Parathyroid adenoma (tissue), 2 donors: ENCODE data around the gene ASPSCR1.

Source experiments
- H2AFZ ChIP-seq: fragments of 300-600 bp; sonication (generic); one replicate; pipeline ENCODE4 v1.7.0; 2017; ENCODE audit warnings: antibody characterized with exemption, mild to moderate bottlenecking
- H3K27ac ChIP-seq: fragments of 300-600 bp; sonication (generic); one replicate; pipeline ENCODE4 v1.7.0; 2017
- H3K27me3 ChIP-seq: fragments of 300-600 bp; sonication (generic); one replicate; pipeline ENCODE4 v1.7.0; 2017; ENCODE audit warnings: low read length; ENCODE audit not compliant: control insufficient read depth, insufficient read depth
- H3K36me3 ChIP-seq: fragments of 300-600 bp; sonication (generic); one replicate; pipeline ENCODE4 v1.7.0; 2017; ENCODE audit warnings: low read length; ENCODE audit not compliant: control insufficient read depth, insufficient read depth
- H3K4me1 ChIP-seq: fragments of 300-600 bp; sonication (generic); one replicate; pipeline ENCODE4 v1.7.0; 2017; ENCODE audit warnings: control low read depth
- H3K4me2 ChIP-seq: fragments of 300-600 bp; sonication (generic); one replicate; pipeline ENCODE4 v1.7.0; 2017; ENCODE audit warnings: low read length
- H3K4me3 ChIP-seq: fragments of 300-600 bp; sonication (generic); one replicate; pipeline ENCODE4 v1.7.0; 2017; ENCODE audit warnings: low read depth, low read length
- H3K79me2 ChIP-seq: fragments of 300-600 bp; sonication (generic); one replicate; pipeline ENCODE4 v1.7.0; 2017; ENCODE audit warnings: control low read depth
- H3K9ac ChIP-seq: fragments of 300-600 bp; sonication (generic); one replicate; pipeline ENCODE4 v1.7.0; 2017; ENCODE audit warnings: mild to moderate bottlenecking
- H3K9me3 ChIP-seq: fragments of 300-600 bp; sonication (generic); one replicate; pipeline ENCODE4 v1.7.0; 2017; ENCODE audit warnings: low read length; ENCODE audit not compliant: control insufficient read depth
- CTCF ChIP-seq: fragments of 300-600 bp; sonication (generic); IDR thresholded peaks from one replicate; pipeline ENCODE4 v1.7.0; 2017; ENCODE audit warnings: antibody characterized with exemption, mild to moderate bottlenecking
- donor health status: primary hyperparathyroidism.

Gene ASPSCR1

GRCh38 chr17:81942167-81942553, 35.3 kb upstream of the ASPSCR1 start:
- H3K27ac ChIP-seq: no peak overlapping the region
- no peak overlapping the region for H2AFZ ChIP-seq
- no peaks in the 10 kb centered on the region for H3K9me3 ChIP-seq
- no peaks in the 10 kb centered on the region for H3K4me1 ChIP-seq
- TF ChIP-seq CTCF: no peak
- H3K4me2 ChIP-seq: no peak overlapping the region
- no peaks in the 10 kb centered on the region for H3K27me3 ChIP-seq
- H3K4me3 ChIP-seq: no peak overlapping the region
- no peaks in the 10 kb centered on the region for H3K36me3 ChIP-seq
- no peak overlapping the region for H3K9ac ChIP-seq
- no peaks in the 10 kb centered on the region for H3K79me2 ChIP-seq

GRCh38 chr17:81944858-81945257, 32.6 kb upstream of the ASPSCR1 start:
- no peak overlapping the region for H3K4me2 ChIP-seq
- no peaks in the 10 kb centered on the region for H3K27me3 ChIP-seq
- no peak overlapping the region for H2AFZ ChIP-seq
- H3K4me3 ChIP-seq: no peak overlapping the region
- no peaks in the 10 kb centered on the region for H3K36me3 ChIP-seq
- H3K9me3 ChIP-seq: no peaks in the 10 kb centered on the region
- no peak overlapping the region for H3K27ac ChIP-seq
- no peak overlapping the region for H3K9ac ChIP-seq
- TF ChIP-seq CTCF: no peak
- no peaks in the 10 kb centered on the region for H3K4me1 ChIP-seq
- H3K79me2 ChIP-seq: no peaks in the 10 kb centered on the region

GRCh38 chr17:81947189-81947588, 30.2 kb upstream of the ASPSCR1 start, which contains the start of gene MYADML2:
Gene MYADML2 (minus strand): TSS chr17:81947233. CDS start chr17:81941741, 5,492 bp downstream.
- no peak for TF ChIP-seq CTCF
- no peak within 1 kb of the TSS for H3K4me3 ChIP-seq
- no peak within 1 kb of the TSS for H2AFZ ChIP-seq
- H3K9me3 ChIP-seq: no peaks in the 10 kb centered on the region
- no peak within 1 kb of the TSS for H3K27ac ChIP-seq
- H3K36me3 ChIP-seq: no peaks in the 10 kb centered on the region
- no peaks in the 10 kb centered on the region for H3K79me2 ChIP-seq
- no peaks in the 10 kb centered on the region for H3K27me3 ChIP-seq
- no peaks in the 10 kb centered on the region for H3K4me1 ChIP-seq
- no peak within 1 kb of the TSS for H3K4me2 ChIP-seq
- no peak within 1 kb of the TSS for H3K9ac ChIP-seq

- Histone ChIP-seq H3K9ac (no peak overlapping the region), H2AFZ (no peak overlapping the region), H3K27me3 (no peaks in the 10 kb centered on the region), H3K4me1 (no peaks in the 10 kb centered on the region), H3K36me3 (no peaks in the 10 kb centered on the region), H3K27ac (no peak overlapping the region), H3K4me3 (no peak overlapping the region), H3K79me2 (no peaks in the 10 kb centered on the region), H3K4me2 (no peak overlapping the region), H3K9me3 (no peaks in the 10 kb centered on the region)
- TF ChIP-seq CTCF: no peak
These were observed 28.6 kb upstream of the ASPSCR1 start for GRCh38 chr17:81948635-81949378.

GRCh38 chr17:81950501-81950900, 26.9 kb upstream of the ASPSCR1 start:
- no peak overlapping the region for H3K4me2 ChIP-seq
- no peaks in the 10 kb centered on the region for H3K4me1 ChIP-seq
- no peaks in the 10 kb centered on the region for H3K27me3 ChIP-seq
- no peaks in the 10 kb centered on the region for H3K79me2 ChIP-seq
- H3K9me3 ChIP-seq: no peaks in the 10 kb centered on the region
- no peak overlapping the region for H3K4me3 ChIP-seq
- TF ChIP-seq CTCF: no peak
- no peaks in the 10 kb centered on the region for H3K36me3 ChIP-seq
- H3K9ac ChIP-seq: no peak overlapping the region
- no peak overlapping the region for H3K27ac ChIP-seq
- H2AFZ ChIP-seq: no peak overlapping the region
